MCF 10A (cell line): ENCODE data around the gene TMEM39B. TPM values are rescaled to one million over a fixed set of nuclear protein-coding genes. Genes with fewer than 3 reads are reported as not detected.
"Not testable (repeated sequence)": the region's sequence is repeated elsewhere in the genome, so short reads cannot be mapped to it uniquely, and the experiment has no call there.

Experiments
- BruUV-seq: library from RNA; stranded (reverse); fragments of 400-500 nt; replicated peaks from 2 replicates; lab custom pipeline; 2021; lab: Mats Ljungman, UMichigan
- CTCF ChIA-PET: fragments of 300-600 bp; sonication (Branson Sonifier 250); formaldehyde crosslinking; extraction: SDS; loops from one replicate; lab custom pipeline; 2021; ENCODE audit warnings: antibody characterized with exemption, inconsistent platforms; lab: Yijun Ruan, JAX
- POLR2A ChIA-PET: fragments of 300-600, 350-650 bp; sonication (Branson Sonifier 250); formaldehyde crosslinking; extraction: SDS; loops from one replicate; lab custom pipeline; 2020; ENCODE audit warnings: antibody characterized with exemption, inconsistent platforms; lab: Yijun Ruan, JAX
- DNase-seq: peaks from one replicate; pipeline ENCODE4 v3.0.0-alpha.2; 2018; ENCODE audit not compliant: unreplicated experiment
- H3K27ac Mint-ChIP-seq: one replicate; pipeline ENCODE4 v1.8.0; 2022; ENCODE audit warnings: mild to moderate bottlenecking, low read depth, mixed read lengths; ENCODE audit not compliant: unreplicated experiment
- H3K27me3 Mint-ChIP-seq: one replicate; pipeline ENCODE4 v1.8.0; 2022; ENCODE audit warnings: mixed read lengths; ENCODE audit not compliant: insufficient read depth, unreplicated experiment
- H3K36me3 Mint-ChIP-seq: one replicate; pipeline ENCODE4 v1.8.0; 2022; ENCODE audit warnings: mild to moderate bottlenecking, moderate library complexity, mixed read lengths; ENCODE audit not compliant: insufficient read depth, unreplicated experiment
- H3K4me1 Mint-ChIP-seq: one replicate; pipeline ENCODE4 v1.8.0; 2022; ENCODE audit warnings: mixed read lengths; ENCODE audit not compliant: insufficient read depth, unreplicated experiment
- H3K4me3 Mint-ChIP-seq: one replicate; pipeline ENCODE4 v1.8.0; 2022; ENCODE audit warnings: mild to moderate bottlenecking, moderate library complexity, mixed read lengths; ENCODE audit not compliant: unreplicated experiment
- H3K9me3 Mint-ChIP-seq: one replicate; pipeline ENCODE4 v1.8.0; 2022; ENCODE audit warnings: mixed read lengths; ENCODE audit not compliant: unreplicated experiment
- CTCF ChIP-seq: fragments of 200-600 bp; IDR thresholded peaks from one replicate; pipeline ENCODE4 v1.8.0; 2022; ENCODE audit warnings: antibody characterized with exemption, mild to moderate bottlenecking; ENCODE audit not compliant: unreplicated experiment
- intact Hi-C: fragments of 100-400 bp; cut with micrococcal nuclease; formaldehyde crosslinking; loops from 2 replicates; pipeline ENCODE4 v1.14.1; 2022
- total RNA-seq: library from RNA; stranded (reverse); gene quantifications from 2 replicates; pipeline ENCODE4 v1.2.3, GENCODE V29; 2022

Gene TMEM39B
- total RNA-seq, 1 experiment from 2014 or later, result 22.3 TPM

GRCh38 chr1:32056598-32056997 lies 16.1 kb upstream of the TMEM39B start:
- H3K9me3 Mint-ChIP-seq, result no peaks in the 10 kb centered on the region
- H3K4me3 Mint-ChIP-seq, result no peak overlapping the region
- peaks cover 74% of the 10 kb centered on the region for H3K36me3 Mint-ChIP-seq
- no peak overlapping the region for H3K27ac Mint-ChIP-seq
- no peaks in the 10 kb centered on the region for H3K4me1 Mint-ChIP-seq
- intact Hi-C loops, result no loop called here
- POLR2A ChIA-PET, result interaction anchor here (0.6 to 1.3 kb wide), 4 partner anchors 13 to 632 kb away, joined by 3 to 5 read pairs (median 4); partner anchors contain the start of gene TMEM39B
- CTCF ChIA-PET, result interaction anchor here (0.6 to 0.9 kb wide), 5 partner anchors 21 to 635 kb away, joined by 3 to 4 read pairs (median 4); no protein-coding TSS in a partner anchor
- TF ChIP-seq CTCF, result no peak
- H3K27me3 Mint-ChIP-seq, result no peaks in the 10 kb centered on the region
- no TSS peak for BruUV-seq
- DNase-seq, result no peak

GRCh38 chr1:32060914-32061313 lies 11.8 kb upstream of the TMEM39B start:
- ChIA-PET POLR2A (interaction anchor here (1.1 to 2.2 kb wide), 3 partner anchors 10 to 40 kb away, joined by 3 to 9 read pairs (median 4); no protein-coding TSS in a partner anchor), CTCF (interaction anchor here (0.7 to 0.8 kb wide), 2 partner anchors 123 to 395 kb away, joined by 3 to 4 read pairs; partner anchors contain the start of gene PTP4A2)
- peaks cover 18% of the 10 kb centered on the region for H3K4me1 Mint-ChIP-seq
- no peak overlapping the region for H3K27ac Mint-ChIP-seq
- peaks cover 58% of the 10 kb centered on the region for H3K36me3 Mint-ChIP-seq
- intact Hi-C loops, result loop anchor here (5.0 to 10.0 kb wide), 2 partner anchors 84 to 266 kb away; no protein-coding TSS in a partner anchor
- no peak overlapping the region for H3K4me3 Mint-ChIP-seq
- H3K27me3 Mint-ChIP-seq, result no peaks in the 10 kb centered on the region
- DNase-seq, result no peak
- H3K9me3 Mint-ChIP-seq, result no peaks in the 10 kb centered on the region
- TF ChIP-seq CTCF, result no peak
- BruUV-seq, result no TSS peak

- intact Hi-C loops, result loop anchor here (5.0 to 10.0 kb wide), 2 partner anchors 86 to 268 kb away; no protein-coding TSS in a partner anchor
- Mint-ChIP-seq H3K27ac (peak overlapping the region; percentile 55), H3K36me3 (peaks cover 61% of the 10 kb centered on the region), H3K27me3 (no peaks in the 10 kb centered on the region), H3K4me1 (peaks cover 18% of the 10 kb centered on the region), H3K9me3 (no peaks in the 10 kb centered on the region), H3K4me3 (no peak overlapping the region)
- ChIA-PET POLR2A (interaction anchor here (0.9 to 1.7 kb wide), 7 partner anchors 9 to 125 kb away, joined by 3 to 8 read pairs (median 5); partner anchors contain the start of genes KPNA6, PTP4A2 and TMEM39B), CTCF (interaction anchor here (0.5 to 1.6 kb wide), 10 partner anchors 9 to 122 kb away, joined by 3 to 9 read pairs (median 3); partner anchors contain the start of gene TMEM39B)
- no TSS peak for BruUV-seq
- DNase-seq, result no peak
- TF ChIP-seq CTCF, result no peak
Observed at GRCh38 chr1:32062867-32063230, 9.9 kb upstream of the TMEM39B start.

GRCh38 chr1:32063261-32063681 lies 9.5 kb upstream of the TMEM39B start:
- no peak overlapping the region for H3K4me3 Mint-ChIP-seq
- no peaks in the 10 kb centered on the region for H3K9me3 Mint-ChIP-seq
- CTCF ChIA-PET, result interaction anchor here (0.7 to 1.6 kb wide), 8 partner anchors 9 to 107 kb away, joined by 3 to 9 read pairs (median 4); partner anchors contain the start of gene TMEM39B
- H3K4me1 Mint-ChIP-seq, result peaks cover 18% of the 10 kb centered on the region
- H3K27ac Mint-ChIP-seq, result peak overlapping the region; percentile 55
- intact Hi-C loops, result loop anchor here (5.0 to 10.0 kb wide), 2 partner anchors 86 to 268 kb away; no protein-coding TSS in a partner anchor
- BruUV-seq, result no TSS peak
- H3K27me3 Mint-ChIP-seq, result no peaks in the 10 kb centered on the region
- peak; percentile 47 for TF ChIP-seq CTCF
- peak; percentile 59 for DNase-seq
- H3K36me3 Mint-ChIP-seq, result peaks cover 60% of the 10 kb centered on the region
- POLR2A ChIA-PET, result interaction anchor here (0.9 to 1.7 kb wide), 7 partner anchors 9 to 125 kb away, joined by 3 to 8 read pairs (median 5); partner anchors contain the start of genes KPNA6, PTP4A2 and TMEM39B

- intact Hi-C loops, result loop anchor here (10.0 kb wide), 1 partner anchor 271 kb away; no protein-coding TSS in a partner anchor
- not testable (repeated sequence) for H3K27me3 Mint-ChIP-seq, H3K9me3 Mint-ChIP-seq, H3K4me3 Mint-ChIP-seq, BruUV-seq, DNase-seq, H3K27ac Mint-ChIP-seq
- POLR2A ChIA-PET, result interaction anchor here (0.7 to 2.2 kb wide), 15 partner anchors 8 to 226 kb away, joined by 3 to 14 read pairs (median 4); partner anchors contain the start of genes HDAC1, KHDRBS1, KPNA6 and TXLNA
- CTCF ChIA-PET, result interaction anchor here (0.6 to 1.1 kb wide), 3 partner anchors 13 to 882 kb away, joined by 3 read pairs; no protein-coding TSS in a partner anchor
- Mint-ChIP-seq H3K36me3 (peaks cover 36% of the 10 kb centered on the region), H3K4me1 (peaks cover 24% of the 10 kb centered on the region)
Observed at GRCh38 chr1:32065613-32066488, 6.9 kb upstream of the TMEM39B start.
